ENCODE measurements around the gene FGF22.

The FGF22 gene

DNA sequence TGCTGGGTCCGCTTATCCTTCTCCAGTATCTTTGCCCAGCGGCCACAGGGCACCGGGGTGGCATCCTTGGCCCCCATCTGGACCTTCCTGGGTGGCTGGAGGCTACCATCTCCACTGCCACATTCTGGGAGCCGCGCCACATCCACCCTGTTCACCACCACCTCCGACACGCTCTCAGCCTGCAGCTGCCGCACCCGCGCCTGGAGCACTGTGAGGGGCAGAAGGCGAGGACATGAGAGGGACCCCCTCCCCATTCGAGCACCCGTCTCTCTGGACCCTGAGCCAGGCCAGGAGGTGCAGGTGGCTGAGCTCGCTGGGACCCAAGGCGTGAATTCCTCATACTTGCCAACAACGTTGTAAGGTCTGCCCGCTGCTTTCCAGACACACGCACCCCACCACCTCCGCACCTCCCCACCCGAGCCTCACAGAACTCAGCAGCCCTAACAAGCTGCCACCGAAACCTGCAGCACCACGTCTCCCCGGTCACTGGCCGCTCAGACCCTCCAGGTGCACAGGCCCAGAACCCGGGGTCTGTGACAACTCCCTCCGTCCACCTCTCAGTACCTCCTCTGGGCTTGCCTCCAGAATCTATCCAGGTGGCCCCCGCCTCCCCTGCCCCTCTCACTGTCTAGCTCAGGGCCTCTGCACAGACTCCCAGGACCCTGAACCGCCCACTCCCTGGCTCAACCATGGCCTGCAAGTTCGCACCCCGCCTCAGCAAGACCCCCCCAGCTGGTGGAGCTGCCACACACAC lies 9.5 kb upstream of the FGF22 start:
- DNase-seq (ENCODE audit: low spot score) = no peak
- TF ChIP-seq, protein P1, sequence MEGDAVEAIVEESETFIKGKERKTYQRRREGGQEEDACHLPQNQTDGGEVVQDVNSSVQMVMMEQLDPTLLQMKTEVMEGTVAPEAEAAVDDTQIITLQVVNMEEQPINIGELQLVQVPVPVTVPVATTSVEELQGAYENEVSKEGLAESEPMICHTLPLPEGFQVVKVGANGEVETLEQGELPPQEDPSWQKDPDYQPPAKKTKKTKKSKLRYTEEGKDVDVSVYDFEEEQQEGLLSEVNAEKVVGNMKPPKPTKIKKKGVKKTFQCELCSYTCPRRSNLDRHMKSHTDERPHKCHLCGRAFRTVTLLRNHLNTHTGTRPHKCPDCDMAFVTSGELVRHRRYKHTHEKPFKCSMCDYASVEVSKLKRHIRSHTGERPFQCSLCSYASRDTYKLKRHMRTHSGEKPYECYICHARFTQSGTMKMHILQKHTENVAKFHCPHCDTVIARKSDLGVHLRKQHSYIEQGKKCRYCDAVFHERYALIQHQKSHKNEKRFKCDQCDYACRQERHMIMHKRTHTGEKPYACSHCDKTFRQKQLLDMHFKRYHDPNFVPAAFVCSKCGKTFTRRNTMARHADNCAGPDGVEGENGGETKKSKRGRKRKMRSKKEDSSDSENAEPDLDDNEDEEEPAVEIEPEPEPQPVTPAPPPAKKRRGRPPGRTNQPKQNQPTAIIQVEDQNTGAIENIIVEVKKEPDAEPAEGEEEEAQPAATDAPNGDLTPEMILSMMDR (IDR thresholded peaks at IDR 0.05; ENCODE audit: extremely low read depth, insufficient read depth, missing control alignments) = no peak
- in situ Hi-C loops (cut with MboI; ENCODE audit: low pct_unique_long_range_greater_than_20kb, low sequenced_read_pairs, unreplicated experiment) = no loop called here

DNA sequence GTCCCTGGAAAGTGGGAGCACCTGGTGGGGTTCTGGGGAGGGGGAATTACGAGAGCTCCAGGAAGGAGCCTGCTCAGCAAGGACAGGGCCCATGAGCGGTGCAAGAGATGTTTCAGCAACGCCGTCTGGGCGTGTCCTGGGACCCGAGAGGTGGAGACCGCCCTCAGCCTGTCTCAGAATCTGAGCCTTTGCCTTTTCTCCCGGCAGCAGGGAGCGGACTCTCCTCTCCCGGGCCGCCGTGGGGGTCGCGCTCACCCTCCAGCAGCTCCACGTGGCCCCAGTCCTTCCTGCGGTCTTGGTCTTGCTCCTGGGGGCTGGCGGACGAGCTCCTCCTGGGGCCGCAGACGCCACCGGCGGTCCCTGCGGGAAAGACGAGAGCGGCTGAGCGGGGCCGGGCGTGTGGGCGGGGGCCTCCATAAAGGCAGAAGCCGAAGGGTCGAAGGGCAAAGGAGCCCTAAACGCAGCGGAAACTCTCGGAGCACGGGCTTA lies 7.1 kb upstream of the FGF22 start:
- in situ Hi-C loops (cut with MboI; ENCODE audit: low pct_unique_long_range_greater_than_20kb, low sequenced_read_pairs, unreplicated experiment) = no loop called here
- DNase-seq (ENCODE audit: low spot score) = peak; percentile 85
- TF ChIP-seq, protein P1 (IDR thresholded peaks at IDR 0.05; ENCODE audit: extremely low read depth, insufficient read depth, missing control alignments) = no peak

DNA sequence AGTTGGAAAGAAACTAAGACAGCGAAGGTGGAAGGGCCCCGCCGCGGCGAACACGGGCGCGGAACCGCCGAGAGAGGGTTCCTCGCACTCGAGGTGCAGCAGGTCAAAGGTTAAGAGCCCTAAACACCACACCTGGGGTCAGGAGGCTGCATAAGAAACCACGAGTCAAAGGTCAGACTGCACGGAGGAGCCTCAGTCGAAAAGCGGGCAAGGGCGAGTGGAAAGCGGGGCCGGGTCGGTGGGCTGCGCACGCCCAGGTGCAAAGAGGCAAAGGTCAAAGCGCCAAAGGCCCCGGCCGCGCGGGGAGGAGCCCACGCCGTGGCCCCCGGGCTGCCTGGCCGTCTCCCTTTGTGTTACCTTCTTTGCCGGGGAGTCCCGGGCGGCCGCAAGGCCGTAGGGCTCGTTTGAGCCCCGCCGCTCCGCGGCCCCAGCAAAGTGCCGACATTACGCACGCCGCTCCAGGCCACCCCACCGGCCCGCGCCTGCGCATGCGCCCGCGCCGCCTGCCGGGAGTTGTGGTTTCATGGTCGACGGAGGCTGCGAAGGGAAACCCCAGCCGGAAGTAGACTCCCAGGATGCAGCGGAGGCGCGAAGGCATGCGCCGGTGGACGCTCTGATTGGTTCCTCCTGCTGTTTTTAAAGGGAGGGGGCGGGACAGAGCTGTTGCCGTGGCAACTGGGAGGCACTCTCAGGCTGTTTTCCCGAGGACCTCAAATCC lies 6.5 kb upstream of the FGF22 start, which contains the start of gene POLRMT:
POLRMT (minus strand) TSS at position 470 of the 718 bp plus-strand sequence; CDS start at position 445, 25 bp downstream.
- in situ Hi-C loops (cut with MboI; ENCODE audit: low pct_unique_long_range_greater_than_20kb, low sequenced_read_pairs, unreplicated experiment) = no loop called here
- DNase-seq (ENCODE audit: low spot score) = peak; percentile 100
- TF ChIP-seq, protein P1 (IDR thresholded peaks at IDR 0.05; ENCODE audit: extremely low read depth, insufficient read depth, missing control alignments) = no peak

DNA sequence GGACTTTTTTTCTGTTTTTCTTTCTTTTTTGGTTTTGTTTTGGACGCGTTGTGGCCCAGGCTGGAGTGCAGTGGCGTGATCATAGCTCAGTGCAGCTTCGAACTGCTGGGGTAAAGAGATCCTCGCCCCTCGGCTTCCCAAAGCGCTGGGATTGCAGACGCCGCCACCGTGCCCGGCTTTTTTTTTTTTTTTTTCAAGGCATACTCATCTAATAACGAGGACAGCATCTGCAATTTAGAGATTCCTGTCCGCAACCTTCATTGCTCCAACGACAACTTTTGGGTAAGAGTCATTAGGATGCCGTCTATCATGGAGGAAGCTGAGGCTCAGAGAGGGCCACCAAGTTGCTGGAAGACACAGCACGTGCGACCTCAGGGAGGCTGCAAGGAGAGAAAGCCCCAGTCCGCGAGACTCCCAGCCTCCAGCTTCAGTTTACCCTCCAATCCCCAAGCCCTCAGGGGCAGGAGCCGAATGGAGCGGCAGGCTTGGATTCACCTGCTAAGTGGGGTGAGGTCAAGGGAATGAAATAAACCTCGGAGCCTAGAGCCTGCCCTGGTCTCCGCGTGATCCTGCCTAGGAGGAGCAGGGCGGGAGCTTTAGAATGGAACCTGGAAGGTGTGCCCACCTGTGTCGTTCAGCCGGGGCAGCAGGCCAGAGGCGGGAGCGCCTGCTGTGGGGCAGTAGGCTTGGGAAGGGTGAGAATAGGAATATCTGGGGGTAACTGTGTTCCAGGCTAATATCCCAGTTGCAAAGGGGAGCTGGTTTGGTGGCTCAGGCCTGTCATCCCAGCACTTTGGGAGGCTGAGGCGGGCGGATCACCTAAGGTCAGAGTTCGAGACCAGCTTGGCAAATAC lies 5.7 kb upstream of the FGF22 start:
- in situ Hi-C loops (cut with MboI; ENCODE audit: low pct_unique_long_range_greater_than_20kb, low sequenced_read_pairs, unreplicated experiment) = no loop called here
- DNase-seq (ENCODE audit: low spot score) = no peak
- TF ChIP-seq, protein P1 (IDR thresholded peaks at IDR 0.05; ENCODE audit: extremely low read depth, insufficient read depth, missing control alignments) = no peak

DNA sequence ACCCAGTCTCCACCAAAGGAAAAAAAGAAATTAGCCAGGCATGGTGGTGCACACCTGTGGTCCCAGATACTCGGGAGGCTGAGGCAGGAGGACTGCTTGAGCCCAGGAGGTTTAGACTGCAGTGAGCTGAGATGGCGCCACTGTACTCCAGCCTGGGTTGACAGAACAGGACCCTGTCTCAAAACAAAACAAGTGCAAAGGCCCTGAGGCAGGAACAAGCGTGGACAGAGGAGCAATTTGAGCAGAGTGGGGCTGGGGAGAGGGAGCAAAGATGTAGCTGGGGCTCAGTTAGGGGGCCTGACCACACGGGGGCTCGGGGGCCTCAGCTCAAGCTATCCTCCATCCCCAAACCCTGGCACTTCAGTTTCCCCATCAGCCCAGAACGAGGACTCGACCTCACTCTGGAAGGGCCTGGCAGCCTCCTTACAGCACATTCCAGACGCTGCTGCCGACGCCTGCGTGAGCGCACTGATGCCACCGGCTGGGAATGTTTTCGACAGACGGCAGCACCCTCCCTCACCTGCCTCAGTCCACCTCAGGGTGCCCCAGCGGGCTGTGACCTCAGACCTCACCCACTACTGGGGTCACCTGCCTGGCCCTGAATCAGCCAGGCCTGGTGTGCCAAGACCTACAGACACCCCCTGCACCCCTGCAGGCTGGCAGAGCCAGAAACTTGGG lies 4.6 kb upstream of the FGF22 start:
- TF ChIP-seq, protein P1 (IDR thresholded peaks at IDR 0.05; ENCODE audit: extremely low read depth, insufficient read depth, missing control alignments) = no peak
- in situ Hi-C loops (cut with MboI; ENCODE audit: low pct_unique_long_range_greater_than_20kb, low sequenced_read_pairs, unreplicated experiment) = no loop called here
- DNase-seq (ENCODE audit: low spot score) = no peak

DNA sequence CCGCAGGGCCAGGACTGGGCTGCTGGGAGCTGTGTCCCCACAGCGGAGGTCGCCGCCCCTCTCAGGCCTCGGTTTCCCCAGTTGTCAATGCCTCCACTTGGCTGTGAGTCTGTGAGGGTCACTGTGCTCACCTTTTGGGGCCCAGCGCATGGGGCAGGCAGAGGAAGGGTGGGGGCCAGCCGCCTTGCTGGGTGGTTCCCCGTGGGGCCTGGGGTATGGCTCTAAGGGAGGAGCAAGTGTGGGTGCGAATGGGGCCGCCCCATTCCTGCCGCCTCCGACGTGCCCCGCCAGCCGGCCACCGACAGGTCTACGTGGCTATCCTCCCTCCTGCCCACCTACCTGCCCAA lies 800 bp upstream of the FGF22 start:
- TF ChIP-seq, protein P1 (IDR thresholded peaks at IDR 0.05; ENCODE audit: extremely low read depth, insufficient read depth, missing control alignments) = no peak
- in situ Hi-C loops (cut with MboI; ENCODE audit: low pct_unique_long_range_greater_than_20kb, low sequenced_read_pairs, unreplicated experiment) = no loop called here
- no peak for DNase-seq (ENCODE audit: low spot score)

All from GM13977 (cell line).